NB4 (cell line): Measurements from ENCODE around the gene KLHL25.

Experiments
- DNase-seq: peaks from one replicate; pipeline ENCODE4 v3.0.0; 2010; ENCODE audit warnings: low read depth
- H3K4me3 ChIP-seq: one replicate; pipeline ENCODE4 v1.5.1; 2011; ENCODE audit warnings: mild to moderate bottlenecking, low read depth, low read length, moderate library complexity
- MYC ChIP-seq: IDR thresholded peaks from 2 replicates; pipeline ENCODE4 v1.6.1; 2011; ENCODE audit warnings: low read depth, low read length
- POLR2A ChIP-seq: IDR thresholded peaks from 2 replicates; pipeline ENCODE4 v1.6.1; 2011; ENCODE audit warnings: mild to moderate bottlenecking; ENCODE audit not compliant: insufficient read length; ENCODE audit errors: extremely low read depth
- TF ChIP-seq, protein P1 (sequence below): IDR thresholded peaks from one replicate; pipeline ENCODE4 v1.5.1; 2012; ENCODE audit warnings: low read depth, low read length
- TF ChIP-seq, protein P2 (sequence below): IDR thresholded peaks from 2 replicates; pipeline ENCODE4 v1.6.1; 2011; ENCODE audit warnings: low read depth, low read length

Gene KLHL25

DNA sequence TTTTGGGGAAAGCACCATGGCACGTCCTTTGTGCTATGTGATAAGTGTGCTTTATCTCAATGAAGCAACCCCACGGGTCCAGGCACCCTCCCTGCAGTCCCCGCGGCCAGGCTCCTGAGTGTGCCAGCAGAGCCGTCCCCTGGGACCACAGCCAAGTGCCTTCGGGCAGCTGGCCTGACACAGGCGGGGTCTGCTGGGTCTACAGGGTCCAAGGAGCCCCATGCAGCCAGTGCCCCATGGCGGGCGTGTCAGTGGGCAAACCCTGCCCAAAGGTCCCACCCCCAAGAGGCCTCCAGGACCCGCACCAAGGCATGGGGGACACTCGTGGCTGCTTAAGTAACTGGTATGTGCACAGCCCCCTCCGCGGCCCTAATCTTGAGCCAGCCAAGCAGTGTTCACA lies 35.3 kb downstream of the KLHL25 start:
- no peak overlapping the region for H3K4me3 ChIP-seq
- DNase-seq = no peak
- TF ChIP-seq POLR2A (no peak), MYC (no peak)
- TF ChIP-seq, protein P1, sequence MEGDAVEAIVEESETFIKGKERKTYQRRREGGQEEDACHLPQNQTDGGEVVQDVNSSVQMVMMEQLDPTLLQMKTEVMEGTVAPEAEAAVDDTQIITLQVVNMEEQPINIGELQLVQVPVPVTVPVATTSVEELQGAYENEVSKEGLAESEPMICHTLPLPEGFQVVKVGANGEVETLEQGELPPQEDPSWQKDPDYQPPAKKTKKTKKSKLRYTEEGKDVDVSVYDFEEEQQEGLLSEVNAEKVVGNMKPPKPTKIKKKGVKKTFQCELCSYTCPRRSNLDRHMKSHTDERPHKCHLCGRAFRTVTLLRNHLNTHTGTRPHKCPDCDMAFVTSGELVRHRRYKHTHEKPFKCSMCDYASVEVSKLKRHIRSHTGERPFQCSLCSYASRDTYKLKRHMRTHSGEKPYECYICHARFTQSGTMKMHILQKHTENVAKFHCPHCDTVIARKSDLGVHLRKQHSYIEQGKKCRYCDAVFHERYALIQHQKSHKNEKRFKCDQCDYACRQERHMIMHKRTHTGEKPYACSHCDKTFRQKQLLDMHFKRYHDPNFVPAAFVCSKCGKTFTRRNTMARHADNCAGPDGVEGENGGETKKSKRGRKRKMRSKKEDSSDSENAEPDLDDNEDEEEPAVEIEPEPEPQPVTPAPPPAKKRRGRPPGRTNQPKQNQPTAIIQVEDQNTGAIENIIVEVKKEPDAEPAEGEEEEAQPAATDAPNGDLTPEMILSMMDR = no peak
- TF ChIP-seq, protein P2, sequence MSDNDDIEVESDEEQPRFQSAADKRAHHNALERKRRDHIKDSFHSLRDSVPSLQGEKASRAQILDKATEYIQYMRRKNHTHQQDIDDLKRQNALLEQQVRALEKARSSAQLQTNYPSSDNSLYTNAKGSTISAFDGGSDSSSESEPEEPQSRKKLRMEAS = no peak

DNA sequence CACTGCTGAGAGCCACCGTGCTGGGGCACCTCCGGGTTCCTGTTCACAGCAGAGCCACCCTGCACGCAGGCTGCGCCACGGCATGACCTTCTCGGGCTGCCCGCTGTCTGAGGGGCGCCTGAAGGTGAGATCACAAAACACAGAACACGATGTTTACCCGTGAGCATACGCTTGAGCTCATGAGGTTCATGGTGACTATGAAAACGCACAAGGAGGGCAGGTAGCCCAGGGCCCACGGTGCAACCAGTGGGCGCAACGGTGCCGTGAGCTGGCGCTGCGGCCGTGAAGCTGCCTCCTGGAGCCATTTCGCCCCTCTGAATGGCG lies 36.1 kb downstream of the KLHL25 start:
- TF ChIP-seq, protein P1 = no peak
- TF ChIP-seq, protein P2 = no peak
- TF ChIP-seq POLR2A (no peak), MYC (no peak)
- no peak for DNase-seq

DNA sequence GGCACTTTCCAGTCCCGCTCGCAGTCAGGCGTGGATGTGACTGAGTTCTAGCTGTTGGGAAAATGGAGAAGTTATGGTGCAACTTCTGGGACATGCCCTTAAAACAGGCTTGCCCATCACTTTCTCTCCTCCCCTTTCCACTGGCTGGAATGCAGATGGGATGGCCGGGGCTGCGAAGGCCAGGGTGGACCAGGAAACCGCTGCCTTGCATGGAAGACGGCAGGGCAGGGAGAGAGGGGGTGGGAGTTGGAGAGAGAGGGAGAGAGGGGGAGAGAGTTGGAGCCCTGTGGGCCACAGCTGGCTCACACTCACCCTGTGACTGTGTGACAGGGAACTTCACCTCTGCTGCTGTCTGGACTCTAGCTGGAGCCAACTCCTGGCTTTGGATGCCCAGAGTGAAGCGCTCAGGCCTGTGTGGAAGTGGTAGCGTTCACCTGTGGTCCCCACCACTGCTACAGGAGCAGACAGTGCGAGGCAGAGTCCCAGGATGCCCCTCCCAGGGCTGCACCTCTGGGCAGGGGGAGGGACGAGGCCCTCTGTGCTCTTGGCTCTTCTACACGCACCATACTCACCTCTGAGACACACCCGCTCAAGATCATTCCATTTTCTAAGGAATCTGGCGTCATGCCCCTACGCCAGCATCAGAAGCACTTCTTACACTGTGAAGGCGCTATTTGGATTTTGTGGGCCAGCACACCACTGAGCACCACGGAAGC lies 36.6 kb downstream of the KLHL25 start:
- TF ChIP-seq, protein P2 = no peak
- TF ChIP-seq, protein P1 = no peak
- TF ChIP-seq POLR2A (no peak), MYC (no peak)
- DNase-seq = no peak

More for the DNA sequence above, 36.1 kb downstream of the KLHL25 start:
- no peak overlapping the region for H3K4me3 ChIP-seq

DNA sequence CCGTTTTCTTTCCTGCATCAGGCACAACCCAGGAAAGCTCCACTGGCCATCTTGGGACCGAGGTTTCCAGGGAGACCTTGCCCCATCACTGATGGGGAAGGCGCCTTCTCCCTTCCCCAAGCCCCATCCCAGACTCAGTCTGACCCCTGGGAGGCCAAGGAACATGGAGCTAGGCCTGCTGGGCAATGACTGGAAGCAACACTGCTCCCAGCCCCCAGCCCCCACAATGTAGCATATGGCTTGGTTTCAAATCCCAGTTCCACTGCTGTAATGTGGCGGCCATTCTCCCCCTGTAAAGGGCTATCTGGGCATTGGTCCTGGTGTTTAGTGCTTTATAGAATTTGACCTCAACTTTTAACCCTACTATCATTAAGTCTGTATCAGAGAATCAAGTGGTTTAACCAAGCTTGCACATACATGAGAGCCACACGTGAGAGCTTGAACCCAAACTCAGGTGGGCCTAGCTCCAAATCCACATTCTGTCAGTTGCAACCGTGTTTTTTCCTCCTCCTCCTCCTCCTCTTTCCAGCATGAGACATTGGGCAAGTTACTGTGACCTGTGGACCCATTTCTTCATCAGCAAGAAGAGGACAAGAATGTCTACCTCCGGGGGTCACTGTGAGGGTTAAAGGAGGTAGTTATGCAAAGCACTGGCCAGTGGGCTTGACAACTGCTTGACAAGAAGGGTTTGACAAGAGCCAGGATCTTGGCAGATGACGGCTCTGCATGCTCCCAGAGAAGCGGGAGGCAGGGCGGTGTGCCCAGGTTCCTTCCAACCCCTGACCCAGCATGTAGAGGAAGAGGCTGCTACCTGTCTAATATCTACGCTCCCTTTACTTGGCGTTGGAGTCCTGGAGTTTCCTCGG lies 37.4 kb downstream of the KLHL25 start:
- TF ChIP-seq POLR2A = no peak
- TF ChIP-seq, protein P1 = no peak
- TF ChIP-seq, protein P2 = no peak
- TF ChIP-seq MYC = no peak
- no peak for DNase-seq

More for the DNA sequence above, 36.6 kb downstream of the KLHL25 start:
- H3K4me3 ChIP-seq = no peak overlapping the region

DNA sequence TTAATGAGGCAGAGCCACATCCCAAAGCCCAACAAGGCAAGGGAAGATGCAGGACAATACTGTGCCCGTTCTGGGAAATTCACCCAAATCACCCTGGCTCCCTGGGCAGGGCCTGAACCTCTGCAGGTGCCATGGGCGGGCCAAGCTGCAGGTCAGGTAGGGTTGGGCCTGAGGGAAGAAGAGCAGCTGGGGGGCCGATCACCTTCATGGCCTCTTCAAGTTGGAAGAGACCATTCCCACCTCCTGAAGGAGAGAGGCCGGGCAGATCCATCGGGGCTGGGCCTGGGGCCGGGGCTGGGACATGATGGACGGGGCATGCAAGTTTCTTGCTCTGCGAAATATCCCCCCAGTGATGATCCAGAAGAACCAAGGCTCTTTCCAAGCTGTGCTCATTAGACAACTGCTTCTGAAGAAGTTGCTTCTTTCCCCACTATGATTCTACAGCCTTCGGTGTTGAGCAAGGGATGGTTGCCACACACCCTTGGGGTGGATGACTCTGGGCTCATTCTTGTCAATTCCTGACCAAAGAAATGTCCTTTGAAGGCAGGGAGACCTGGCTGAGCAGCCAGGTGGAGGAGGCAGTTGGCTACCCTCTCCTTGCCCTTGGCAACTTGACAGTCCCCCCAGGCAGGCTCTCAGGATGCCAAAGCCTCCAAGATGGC lies 38.2 kb downstream of the KLHL25 start:
- no peak for TF ChIP-seq POLR2A
- TF ChIP-seq, protein P2 = no peak
- H3K4me3 ChIP-seq = no peak overlapping the region
- peak; percentile 72 for DNase-seq

More for the DNA sequence above, 37.4 kb downstream of the KLHL25 start:
- H3K4me3 ChIP-seq = no peak overlapping the region
